ENCODE data around the gene MIER2.

DNA sequence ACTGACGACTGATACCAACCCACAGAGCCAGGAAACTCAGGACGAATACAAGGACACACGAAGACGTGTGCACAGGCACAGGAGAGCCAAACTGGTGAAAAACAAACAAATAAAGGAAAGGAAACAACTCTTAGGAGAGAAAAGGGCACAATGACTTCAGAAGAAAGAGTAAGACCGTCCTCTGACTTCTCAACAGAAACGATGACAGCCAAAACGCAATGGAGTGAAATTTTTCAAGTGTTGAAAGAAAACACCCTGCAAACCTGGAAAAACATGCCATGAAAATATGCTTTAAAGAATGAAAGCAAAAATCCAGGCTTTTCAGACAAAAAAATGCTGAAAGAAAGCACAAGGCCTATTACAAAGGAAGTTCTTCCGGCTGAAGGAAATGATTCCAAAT is 28.8 kb downstream of the MIER2 start:
- TF ChIP-seq, protein P1, sequence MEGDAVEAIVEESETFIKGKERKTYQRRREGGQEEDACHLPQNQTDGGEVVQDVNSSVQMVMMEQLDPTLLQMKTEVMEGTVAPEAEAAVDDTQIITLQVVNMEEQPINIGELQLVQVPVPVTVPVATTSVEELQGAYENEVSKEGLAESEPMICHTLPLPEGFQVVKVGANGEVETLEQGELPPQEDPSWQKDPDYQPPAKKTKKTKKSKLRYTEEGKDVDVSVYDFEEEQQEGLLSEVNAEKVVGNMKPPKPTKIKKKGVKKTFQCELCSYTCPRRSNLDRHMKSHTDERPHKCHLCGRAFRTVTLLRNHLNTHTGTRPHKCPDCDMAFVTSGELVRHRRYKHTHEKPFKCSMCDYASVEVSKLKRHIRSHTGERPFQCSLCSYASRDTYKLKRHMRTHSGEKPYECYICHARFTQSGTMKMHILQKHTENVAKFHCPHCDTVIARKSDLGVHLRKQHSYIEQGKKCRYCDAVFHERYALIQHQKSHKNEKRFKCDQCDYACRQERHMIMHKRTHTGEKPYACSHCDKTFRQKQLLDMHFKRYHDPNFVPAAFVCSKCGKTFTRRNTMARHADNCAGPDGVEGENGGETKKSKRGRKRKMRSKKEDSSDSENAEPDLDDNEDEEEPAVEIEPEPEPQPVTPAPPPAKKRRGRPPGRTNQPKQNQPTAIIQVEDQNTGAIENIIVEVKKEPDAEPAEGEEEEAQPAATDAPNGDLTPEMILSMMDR (conservative IDR thresholded peaks at IDR 0.05; ENCODE audit: low read depth, low read length) = no peak
- TF ChIP-seq EZH2 (IDR thresholded peaks at IDR 0.05; ENCODE audit: low read length, unreplicated experiment) = no peak
- TF ChIP-seq EZH2phosphoT487 (IDR thresholded peaks at IDR 0.05; ENCODE audit: borderline replicate concordance, low read length) = no peak
